Measurements from ENCODE around the gene CD300A.
"Not testable (repeated sequence)": the region's sequence is repeated elsewhere in the genome, so short reads cannot be mapped to it uniquely, and the experiment has no call there.

CD300A gene

DNA sequence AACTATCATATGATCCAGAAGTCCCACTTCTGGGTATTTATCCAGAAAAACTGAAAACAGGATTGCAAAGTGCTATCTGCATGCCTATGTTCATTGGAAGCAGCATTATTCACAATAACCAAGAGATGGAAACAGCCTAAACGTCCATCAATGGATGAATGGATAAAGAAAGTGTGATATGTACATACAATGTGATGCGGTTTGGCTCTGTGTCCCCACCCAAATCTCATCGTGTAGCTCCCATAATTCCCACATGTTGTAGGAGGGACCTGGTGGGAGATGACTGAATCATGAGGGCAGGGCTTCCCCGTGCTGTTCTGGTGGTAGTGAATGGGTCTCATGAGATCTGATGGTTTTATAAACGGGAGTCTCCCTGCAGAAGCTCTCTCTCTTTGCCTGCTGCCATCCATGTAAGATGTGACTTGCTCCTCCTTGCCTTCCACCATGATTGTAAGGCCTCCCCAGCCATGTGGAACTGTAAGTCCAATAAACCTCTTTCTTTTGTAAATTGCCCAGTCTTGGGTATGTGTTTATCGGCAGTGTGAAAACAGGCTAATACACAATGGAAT is 52.1 kb downstream of the CD300A start:
- not testable (repeated sequence) for DNase-seq (ENCODE audit: low read depth in 2 of 3, low spot score in 1 of 3)

DNA sequence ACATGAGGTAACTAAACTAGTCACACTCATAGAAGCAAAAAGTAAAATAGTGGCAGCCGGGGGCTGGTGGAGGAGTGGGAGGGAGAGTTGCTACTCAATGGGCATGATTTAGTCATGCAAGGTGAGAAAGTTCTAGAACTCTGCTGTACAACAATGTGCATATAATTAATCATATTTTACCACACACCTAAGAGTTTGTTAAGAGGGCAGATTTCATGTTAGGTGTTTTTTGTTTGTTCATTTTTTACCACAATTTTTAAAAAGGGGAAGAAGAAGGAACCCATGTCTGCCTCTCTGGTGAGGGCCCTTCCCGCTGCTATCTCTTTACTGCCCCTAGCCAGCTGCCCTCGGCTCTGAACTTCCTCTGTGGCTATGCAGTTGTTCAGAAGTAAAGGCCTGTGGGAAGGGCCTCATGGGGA is 53.6 kb downstream of the CD300A start:
- peak in 1 of 3 donors; percentile 28 for DNase-seq (ENCODE audit: low read depth in 2 of 3, low spot score in 1 of 3)

DNA sequence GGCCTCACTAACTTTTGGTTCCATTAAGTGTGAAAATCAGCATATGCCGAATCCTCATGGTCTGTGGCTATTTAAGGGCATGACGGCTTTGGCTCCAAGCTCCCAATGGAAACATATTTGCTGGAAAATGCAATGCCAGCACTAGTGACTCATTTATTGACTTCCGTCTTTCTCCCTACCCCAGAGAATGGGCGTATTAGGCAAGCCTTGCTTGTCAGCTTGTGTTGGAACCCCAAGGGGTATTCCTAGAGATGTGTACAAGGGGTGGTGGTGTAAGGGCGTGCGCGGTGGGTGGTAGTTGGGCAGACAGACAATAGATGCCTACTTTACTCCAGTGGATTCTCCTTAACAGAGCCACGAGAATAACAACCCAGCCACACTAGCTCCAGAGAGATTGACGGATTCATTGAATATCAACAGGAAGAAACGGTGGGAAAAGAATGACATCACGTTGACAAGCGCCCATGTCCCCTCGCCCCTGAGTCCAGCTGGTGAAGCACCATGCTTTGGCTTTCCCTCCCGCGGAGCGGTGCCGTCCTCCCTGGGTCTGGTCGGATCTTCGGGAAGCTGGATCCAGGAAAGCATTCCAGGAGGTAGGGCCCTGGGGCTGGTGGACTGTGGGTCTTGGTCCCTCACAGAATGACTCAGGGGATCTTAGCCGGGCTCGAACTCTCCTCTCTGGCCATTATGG is 54.5 kb downstream of the CD300A start:
- DNase-seq (ENCODE audit: low read depth in 2 of 3, low spot score in 1 of 3): no peak

DNA sequence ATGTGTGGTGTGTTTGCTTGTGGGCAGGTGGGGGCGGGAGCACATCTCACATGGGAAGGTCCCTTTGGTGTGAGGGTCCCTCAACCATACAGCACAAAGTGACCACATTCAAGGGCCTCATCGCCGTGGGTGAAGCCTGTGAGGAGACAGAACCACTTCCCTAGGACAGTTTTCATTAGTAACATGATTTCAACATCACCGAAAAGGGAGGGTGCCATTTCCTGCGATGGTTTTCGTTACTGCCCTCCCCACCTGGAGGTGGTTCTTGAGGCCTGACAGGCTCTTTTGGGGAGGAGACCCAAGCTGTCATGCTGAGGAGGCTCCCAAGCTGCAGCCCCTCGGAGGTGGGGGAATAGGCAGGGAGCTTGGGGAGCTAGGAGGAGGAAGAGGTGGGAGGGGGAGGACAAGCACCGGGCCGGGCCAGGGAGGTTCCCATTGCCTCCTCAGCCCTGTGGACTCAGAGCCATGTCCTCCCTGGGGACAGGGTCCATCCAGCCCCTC is 55.3 kb downstream of the CD300A start:
- no peak for DNase-seq (ENCODE audit: low read depth in 2 of 3, low spot score in 1 of 3)

DNA sequence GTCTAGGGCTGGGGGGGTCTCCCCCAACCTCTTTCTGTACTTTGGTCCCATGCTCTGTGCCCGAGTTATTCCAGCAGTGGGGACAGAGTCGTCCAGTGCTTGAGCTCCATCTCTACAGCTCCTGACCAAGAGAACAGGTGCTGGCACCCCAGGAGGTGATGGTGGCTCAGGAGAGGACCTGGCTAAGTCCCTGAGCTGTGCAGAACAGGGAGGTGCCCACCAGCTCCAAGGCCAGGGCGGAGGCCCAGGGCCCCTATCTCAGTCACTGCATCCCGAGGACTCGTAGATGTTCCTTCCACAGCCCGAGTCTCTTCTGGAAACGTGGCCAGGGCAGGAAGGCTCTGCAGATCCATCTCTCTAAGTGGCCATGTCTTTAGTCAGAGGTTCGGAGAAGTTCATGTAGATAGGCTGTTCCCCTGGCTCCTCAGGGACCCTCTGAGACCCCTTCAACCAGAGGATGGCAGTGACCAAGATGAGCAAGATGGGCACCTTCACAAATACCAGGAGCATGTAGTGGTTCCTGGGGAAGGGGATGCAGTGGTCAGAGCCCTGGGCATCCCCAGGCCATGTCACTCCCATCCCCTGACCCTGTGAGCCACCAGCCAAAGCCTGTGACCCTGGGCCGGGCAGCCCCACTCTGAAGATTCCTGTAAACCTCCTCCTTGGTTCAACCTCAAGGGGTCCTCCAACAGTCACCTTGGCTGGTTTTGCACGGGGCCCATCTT is 56.1 kb downstream of the CD300A start:
- DNase-seq (ENCODE audit: low read depth in 2 of 3, low spot score in 1 of 3): no peak

DNA sequence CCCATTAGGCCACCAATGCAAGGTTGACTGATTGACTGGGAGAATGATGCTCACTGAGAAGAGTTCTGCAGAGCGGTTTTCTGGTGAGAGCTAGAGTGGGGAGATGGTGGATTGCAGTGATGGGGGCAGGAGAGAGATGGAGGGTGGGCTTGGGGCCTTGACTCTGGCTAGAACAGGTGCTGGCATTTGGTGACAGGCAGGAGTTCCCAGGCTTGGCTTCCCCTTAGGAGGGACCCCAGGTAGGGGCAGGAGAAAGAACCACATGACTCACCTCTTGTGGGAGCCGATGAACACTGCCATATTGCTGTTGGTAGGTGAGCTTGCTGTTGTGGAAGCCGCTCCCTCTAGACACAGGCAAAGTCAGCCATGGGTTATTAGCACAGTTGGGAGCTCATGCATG is 56.9 kb downstream of the CD300A start:
- DNase-seq (ENCODE audit: low read depth in 2 of 3, low spot score in 1 of 3): no peak

DNA sequence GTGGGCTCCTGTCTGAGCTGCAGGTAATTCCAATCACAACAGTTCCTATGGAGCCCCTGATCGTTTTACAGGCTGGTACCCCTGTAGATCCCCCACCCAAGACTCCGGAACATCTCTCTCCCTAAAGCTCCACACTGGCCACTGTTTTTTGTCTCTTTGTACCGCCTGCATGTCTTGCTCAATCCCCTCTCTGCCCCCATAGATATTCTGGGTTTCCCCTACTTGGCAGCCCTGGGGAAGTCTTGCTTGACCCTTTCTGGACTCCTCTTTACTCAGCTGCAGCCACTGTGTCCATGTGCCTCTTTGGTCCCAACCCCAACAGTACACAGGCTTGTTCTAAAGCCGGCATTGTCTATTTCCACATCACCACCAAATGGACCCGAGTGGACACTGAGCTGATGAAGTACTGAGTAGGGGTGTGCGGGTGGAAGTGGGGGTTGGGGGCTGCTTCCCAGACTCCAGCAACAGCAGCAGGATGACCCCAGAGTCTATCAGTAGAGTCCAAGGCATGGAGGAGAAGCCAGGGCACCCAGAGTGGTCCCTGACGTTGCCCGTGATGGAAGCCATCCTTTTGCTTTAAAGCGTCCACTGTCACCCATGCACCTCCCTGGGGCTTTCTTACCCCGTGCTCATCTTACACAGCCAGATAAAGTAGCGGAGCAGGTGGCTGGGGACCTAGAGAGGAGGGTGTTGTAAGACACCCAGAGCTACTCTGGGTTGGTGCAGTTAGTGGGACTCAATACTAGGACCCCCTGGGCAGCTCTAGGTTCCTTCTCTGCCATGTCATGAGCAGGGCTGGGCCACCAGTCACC is 58.4 kb downstream of the CD300A start:
- no peak for DNase-seq (ENCODE audit: low read depth in 2 of 3, low spot score in 1 of 3)

DNA sequence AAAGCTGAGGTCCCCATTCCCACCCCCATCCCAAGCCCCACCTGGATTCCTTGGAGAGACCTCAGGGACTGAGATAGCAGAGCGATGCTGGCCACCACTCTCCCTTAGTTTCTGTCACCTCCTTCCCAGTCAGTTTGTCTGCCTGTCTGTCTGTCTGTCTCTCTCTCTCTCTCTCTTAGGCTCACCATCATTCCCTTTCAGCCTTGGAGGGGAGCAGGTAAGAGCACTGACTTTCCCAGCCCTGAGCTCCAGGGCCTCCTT is 59.0 kb downstream of the CD300A start:
- DNase-seq (ENCODE audit: low read depth in 2 of 3, low spot score in 1 of 3): no peak

DNA sequence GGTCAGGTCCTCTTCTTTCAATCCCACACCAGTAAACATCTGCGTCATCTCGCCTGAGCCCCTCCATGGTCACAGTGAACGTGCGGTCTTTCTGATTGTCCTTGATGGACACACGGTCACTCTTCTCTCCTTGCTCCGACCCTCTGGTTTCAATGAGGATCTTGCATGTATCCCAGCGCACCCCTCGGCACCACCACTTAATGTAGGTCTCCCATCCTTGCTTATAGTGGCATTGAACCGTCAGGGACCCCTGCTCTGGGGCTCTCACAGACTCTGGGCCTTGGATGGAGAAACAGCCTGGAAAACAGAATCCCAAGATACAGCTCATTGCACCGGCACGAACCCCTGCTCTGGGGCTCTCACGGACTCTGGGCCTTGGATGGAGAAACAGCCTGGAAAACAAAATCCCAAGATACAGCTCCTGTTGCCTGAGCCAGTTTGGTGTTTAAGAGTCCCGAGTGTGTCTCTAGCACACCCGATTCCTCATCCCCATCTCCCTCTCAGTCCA is 59.4 kb downstream of the CD300A start:
- no peak for DNase-seq (ENCODE audit: low read depth in 2 of 3, low spot score in 1 of 3)

DNA sequence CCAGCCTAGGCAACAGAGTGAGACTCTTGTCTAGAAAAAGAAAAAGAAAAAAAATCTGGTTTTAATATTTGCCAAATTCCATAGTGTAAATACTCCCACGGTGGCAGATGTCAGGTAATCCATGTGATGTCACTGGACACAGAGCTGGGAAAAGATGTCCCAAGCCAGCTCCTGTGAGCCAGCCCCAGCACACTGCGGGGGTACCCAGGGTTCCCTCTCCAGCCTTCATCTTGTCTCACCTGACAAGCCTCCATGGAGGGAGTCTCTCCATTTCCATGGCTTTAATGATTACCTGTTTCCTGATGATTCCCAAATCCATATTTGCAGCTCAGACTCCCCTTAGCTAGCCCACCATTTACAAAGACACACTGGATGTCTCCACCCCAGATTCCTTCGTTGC is 60.2 kb downstream of the CD300A start:
- no peak for DNase-seq (ENCODE audit: low read depth in 2 of 3, low spot score in 1 of 3)

DNA sequence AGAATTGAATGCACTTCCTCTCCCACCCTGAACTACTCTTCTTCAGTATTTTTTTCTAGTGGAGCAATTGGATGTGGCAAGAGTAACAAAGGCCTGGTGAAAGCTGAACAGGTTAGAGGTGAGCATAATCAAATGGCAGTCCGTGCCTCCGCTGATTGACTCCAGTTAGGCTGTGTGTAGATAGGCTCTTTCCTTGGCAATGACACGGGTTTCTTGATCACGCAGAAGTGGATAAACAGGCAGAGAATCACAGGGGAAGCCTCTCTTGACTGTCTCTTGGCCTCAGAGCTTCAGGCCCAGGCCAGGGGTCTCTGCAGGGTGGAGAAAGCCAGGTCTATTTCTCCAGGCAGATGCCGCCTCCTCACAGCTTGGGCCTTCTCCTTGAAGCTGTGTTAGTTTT is 60.6 kb downstream of the CD300A start:
- DNase-seq (ENCODE audit: low read depth in 2 of 3, low spot score in 1 of 3): no peak

DNA sequence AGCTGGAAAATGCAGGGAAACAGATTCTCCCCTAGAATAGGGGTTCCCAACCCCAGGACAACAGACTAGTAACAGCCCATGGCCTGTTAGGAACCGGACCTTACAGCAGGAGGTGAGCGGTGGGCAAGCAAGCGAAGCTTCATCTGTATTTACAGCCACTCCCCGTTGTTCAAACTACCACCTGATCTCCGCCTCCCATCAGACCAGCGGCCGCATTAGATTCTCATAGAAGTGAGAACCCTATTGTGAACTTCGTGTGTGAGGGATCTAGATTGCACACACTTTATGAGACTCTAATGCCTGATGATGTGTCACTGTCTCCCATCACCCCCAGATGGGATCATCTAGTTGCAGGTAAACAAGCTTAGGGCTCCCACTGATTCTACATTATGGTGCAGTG is 61.3 kb downstream of the CD300A start:
- no peak for DNase-seq (ENCODE audit: low read depth in 2 of 3, low spot score in 1 of 3)

DNA sequence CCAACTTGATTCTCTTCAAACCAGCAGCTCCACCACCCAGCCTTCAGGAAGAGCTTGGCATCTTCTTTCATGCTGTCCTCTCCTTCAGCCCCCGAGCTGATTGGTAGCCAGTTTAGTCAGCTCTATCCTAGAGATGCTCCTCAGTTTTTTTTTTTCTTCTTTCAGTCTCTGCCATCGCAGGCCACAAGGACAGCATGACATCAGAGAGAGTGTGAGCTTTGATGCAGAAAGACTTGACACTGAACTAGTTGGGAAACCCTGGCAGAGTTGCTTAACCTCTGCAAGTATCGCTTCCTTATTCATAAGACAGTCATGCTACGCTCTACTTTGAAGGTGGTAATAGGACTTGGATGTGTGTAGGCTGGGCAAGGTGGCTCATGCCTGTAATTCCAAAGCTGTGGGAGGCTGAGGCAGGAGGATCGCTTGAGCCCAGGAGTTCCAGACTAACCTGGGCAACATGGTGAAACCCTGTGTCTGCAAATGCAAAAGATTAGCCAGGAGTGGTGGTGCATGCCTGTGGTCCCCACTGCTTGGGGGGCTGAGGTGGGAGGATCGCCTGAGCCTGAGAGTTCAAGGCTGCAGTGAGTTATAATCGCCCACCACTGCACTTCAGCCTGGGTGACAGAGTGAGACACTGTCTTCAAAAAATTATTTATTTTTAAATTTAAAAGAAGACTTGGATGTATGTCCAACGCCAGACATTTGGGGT is 62.2 kb downstream of the CD300A start:
- no peak for DNase-seq (ENCODE audit: low read depth in 2 of 3, low spot score in 1 of 3)

DNA sequence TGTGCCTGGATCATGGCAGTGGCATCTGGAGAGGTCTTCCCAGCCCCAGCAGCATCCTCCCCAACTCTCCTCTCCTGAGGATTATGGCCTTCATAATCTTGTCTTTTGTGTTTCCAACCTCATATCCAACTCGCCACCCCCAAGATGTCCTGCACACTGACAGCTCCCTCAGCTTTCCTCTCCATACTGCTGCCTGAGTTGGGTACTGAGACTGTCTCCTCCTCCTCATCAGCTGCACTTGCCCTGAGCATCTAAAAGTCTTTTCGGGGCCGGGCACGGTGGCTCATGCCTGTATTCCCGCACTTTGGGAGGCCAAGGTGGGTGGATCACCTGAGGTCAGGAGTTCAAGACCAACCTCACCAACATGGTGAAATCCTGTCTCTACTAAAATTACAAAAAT is 62.8 kb downstream of the CD300A start:
- no peak for DNase-seq (ENCODE audit: low read depth in 2 of 3, low spot score in 1 of 3)

DNA sequence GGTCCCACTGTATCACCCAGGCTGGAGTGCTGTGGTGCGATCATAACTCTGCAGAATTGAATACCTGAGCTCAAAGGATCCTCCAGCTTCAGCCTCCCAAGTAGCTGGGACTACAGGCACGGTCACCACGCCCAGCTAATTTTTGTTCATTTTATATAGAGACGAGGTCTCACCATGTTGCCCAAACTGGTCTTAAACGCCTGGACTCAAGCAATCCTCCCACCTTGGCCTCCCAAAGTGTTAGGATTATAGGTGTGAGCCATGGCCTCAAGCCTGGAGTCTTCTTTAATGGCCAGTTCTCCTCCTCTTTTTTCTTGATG is 64.4 kb downstream of the CD300A start:
- no peak for DNase-seq (ENCODE audit: low read depth in 2 of 3, low spot score in 1 of 3)

DNA sequence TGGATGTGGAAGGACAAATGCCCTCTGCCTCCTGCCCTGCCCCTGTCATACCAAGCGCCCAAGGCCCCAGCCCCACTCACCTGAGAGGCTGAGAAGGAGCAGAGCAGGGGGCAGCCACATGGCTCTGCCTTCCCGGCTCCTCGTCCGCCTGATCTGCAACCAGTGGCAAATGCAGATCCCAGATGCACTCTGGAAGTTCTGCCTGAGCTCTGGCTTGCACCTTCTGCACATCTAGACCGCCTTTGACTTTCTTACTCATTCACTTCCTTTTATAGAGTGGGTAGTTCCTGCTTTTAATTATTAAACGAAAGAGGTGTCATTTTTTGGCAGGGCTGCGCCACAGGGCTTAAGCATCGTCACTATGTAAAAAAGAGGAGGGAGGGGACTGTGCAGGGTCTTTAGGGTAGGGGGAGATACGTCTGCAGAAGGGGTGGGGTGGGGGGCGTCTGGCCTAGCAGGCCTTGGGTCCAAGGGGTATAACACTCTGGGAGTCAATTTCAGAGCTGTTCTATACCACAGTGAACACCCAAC is 64.9 kb downstream of the CD300A start, which contains the start of gene CD300LB:
Gene CD300LB (minus strand): TSS at position 245 of the 531 bp plus-strand sequence. CDS start 125 bp downstream, at position 120.
- DNase-seq (ENCODE audit: low read depth in 2 of 3, low spot score in 1 of 3): no peak

DNA sequence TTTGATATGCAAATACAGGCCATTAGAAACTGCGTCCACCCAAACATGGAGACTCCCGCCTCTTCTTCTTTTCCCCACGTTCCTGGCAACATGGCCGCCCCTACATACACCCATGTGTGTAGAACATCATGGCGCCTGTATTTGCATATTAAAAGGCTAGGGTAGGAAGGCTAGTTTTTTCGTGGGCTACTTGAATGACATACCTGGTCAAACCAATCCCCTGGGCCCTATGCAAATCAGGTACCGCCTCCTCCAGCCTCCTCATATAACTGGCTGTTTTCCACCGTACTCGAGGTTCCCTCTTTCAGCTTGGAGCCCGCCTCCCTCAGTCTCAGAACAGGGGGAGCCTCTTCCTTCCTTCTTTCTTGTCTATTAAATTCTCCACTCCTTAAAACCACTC is 65.7 kb downstream of the CD300A start:
- DNase-seq (ENCODE audit: low read depth in 2 of 3, low spot score in 1 of 3): no peak

Measured in stimulated activated CD4-positive, alpha-beta T cell treated with anti-CD3 and anti-CD28 coated beads, Interleukin-12 subunit alpha, Interleukin-12 subunit beta, amount 100 ng/mL, for 48 hours (primary cell).